WERI-Rb-1 (cell line): Measurements from ENCODE around the gene SIX1.

ENCODE experiments used
- DNase-seq: peaks from one replicate; pipeline ENCODE4 v3.0.0-alpha.2; 2020
- H3K27ac ChIP-seq: fragments of 250-450 bp; sonication (Bioruptor Pico); 2 replicates; pipeline ENCODE4 v1.5.1; 2020; ENCODE audit warnings: mild to moderate bottlenecking, moderate library complexity
- H3K27me3 ChIP-seq: fragments of 250-450 bp; sonication (Bioruptor Pico); 2 replicates; pipeline ENCODE4 v1.5.1; 2021; ENCODE audit warnings: mild to moderate bottlenecking, low read depth, moderate library complexity; ENCODE audit not compliant: insufficient read depth, severe bottlenecking
- H3K36me3 ChIP-seq: fragments of 250-450 bp; sonication (Bioruptor Pico); 2 replicates; pipeline ENCODE4 v1.5.1; 2020; ENCODE audit warnings: mild to moderate bottlenecking, moderate library complexity
- H3K4me3 ChIP-seq: 2 replicates; pipeline ENCODE4 v1.5.1; 2011; ENCODE audit warnings: low read depth, mild to moderate bottlenecking, control low read depth, low read length
- H3K9me3 ChIP-seq: fragments of 250-450 bp; sonication (Bioruptor Pico); 2 replicates; pipeline ENCODE4 v1.5.1; 2021; ENCODE audit warnings: mild to moderate bottlenecking, moderate library complexity; ENCODE audit not compliant: severe bottlenecking
- TF ChIP-seq, protein P1 (sequence below): IDR thresholded peaks from 2 replicates; pipeline ENCODE4 v1.5.1; 2011; ENCODE audit warnings: low read depth, mild to moderate bottlenecking, control low read depth, inconsistent platforms, low read length

The SIX1 gene

GRCh38 chr14:60668431-60669112, 19.3 kb upstream of the SIX1 start:
- no peak for DNase-seq
- Histone ChIP-seq H3K36me3 (no peaks in the 10 kb centered on the region), H3K27me3 (no peaks in the 10 kb centered on the region), H3K9me3 (no peaks in the 10 kb centered on the region), H3K27ac (no peak overlapping the region), H3K4me3 (no peak overlapping the region)
- TF ChIP-seq, protein P1, sequence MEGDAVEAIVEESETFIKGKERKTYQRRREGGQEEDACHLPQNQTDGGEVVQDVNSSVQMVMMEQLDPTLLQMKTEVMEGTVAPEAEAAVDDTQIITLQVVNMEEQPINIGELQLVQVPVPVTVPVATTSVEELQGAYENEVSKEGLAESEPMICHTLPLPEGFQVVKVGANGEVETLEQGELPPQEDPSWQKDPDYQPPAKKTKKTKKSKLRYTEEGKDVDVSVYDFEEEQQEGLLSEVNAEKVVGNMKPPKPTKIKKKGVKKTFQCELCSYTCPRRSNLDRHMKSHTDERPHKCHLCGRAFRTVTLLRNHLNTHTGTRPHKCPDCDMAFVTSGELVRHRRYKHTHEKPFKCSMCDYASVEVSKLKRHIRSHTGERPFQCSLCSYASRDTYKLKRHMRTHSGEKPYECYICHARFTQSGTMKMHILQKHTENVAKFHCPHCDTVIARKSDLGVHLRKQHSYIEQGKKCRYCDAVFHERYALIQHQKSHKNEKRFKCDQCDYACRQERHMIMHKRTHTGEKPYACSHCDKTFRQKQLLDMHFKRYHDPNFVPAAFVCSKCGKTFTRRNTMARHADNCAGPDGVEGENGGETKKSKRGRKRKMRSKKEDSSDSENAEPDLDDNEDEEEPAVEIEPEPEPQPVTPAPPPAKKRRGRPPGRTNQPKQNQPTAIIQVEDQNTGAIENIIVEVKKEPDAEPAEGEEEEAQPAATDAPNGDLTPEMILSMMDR: no peak

DNA sequence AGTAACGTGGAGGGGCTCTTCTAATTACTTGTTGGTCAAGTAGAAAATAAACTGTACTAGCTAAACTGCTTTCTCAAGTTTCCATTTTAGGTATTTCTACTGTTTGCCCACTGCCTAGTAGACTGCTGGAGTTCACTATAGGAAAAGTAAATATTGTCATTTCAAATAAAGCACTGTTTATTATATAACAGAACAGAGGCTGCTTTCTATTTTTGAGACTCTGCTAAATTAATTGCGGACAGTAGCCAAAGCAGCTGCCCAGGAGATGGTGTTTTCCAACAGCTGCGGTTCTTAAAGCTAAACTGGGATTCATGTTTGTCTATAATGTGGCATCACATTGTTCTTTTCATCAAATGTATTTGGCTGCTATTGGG, 15.9 kb upstream of the SIX1 start:
- Histone ChIP-seq H3K27ac (no peak overlapping the region), H3K27me3 (no peaks in the 10 kb centered on the region), H3K4me3 (no peak overlapping the region), H3K9me3 (no peaks in the 10 kb centered on the region), H3K36me3 (no peaks in the 10 kb centered on the region)
- DNase-seq: no peak
- TF ChIP-seq, protein P1: no peak

GRCh38 chr14:60662982-60663381, 13.7 kb upstream of the SIX1 start:
- no peaks in the 10 kb centered on the region for H3K9me3 ChIP-seq
- no peaks in the 10 kb centered on the region for H3K27me3 ChIP-seq

GRCh38 chr14:60661721-60662120, 12.4 kb upstream of the SIX1 start:
- Histone ChIP-seq H3K9me3 (no peaks in the 10 kb centered on the region), H3K4me3 (no peak overlapping the region), H3K36me3 (no peaks in the 10 kb centered on the region), H3K27ac (no peak overlapping the region), H3K27me3 (no peaks in the 10 kb centered on the region)
- no peak for DNase-seq
- TF ChIP-seq, protein P1: no peak

More at GRCh38 chr14:60662982-60663381, 13.7 kb upstream of the SIX1 start:
- H3K27ac ChIP-seq: no peak overlapping the region
- no peak for DNase-seq
- TF ChIP-seq, protein P1: no peak
- H3K36me3 ChIP-seq: no peaks in the 10 kb centered on the region
- H3K4me3 ChIP-seq: no peak overlapping the region

DNA sequence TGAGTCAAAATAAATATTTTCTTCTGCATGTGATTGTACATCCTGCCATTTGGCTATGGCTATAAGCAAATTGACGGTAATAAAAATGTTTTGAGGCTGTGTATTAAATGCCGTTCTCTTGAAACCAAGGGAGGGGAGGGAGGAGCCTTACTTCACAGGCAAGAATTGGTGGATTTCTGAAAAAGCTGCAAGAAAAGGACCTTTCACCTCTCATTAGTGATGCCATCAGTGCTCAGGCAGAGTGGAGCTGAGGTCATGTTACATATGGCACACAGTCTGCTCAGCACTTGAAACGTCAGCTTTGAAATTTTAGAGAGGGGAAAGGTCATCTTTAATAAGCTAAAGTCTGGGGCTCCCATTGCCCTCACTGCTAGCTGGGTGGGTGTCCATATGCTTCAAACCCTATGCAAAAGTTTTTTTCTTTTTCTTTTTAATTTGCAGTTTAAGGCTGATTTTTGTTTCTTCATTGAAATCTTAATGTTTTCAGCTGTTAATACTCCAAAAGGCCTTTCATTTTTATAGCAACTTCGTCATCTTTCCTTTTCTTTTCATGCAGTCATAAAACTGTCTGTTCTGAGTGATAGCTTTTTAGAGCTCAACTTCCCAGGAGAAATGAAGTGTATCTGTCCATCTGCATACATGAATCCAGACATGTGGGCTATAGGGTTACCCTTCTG, 9.8 kb upstream of the SIX1 start:
- TF ChIP-seq, protein P1: no peak
- no peak for DNase-seq
- Histone ChIP-seq H3K36me3 (no peaks in the 10 kb centered on the region), H3K4me3 (no peak overlapping the region), H3K9me3 (no peaks in the 10 kb centered on the region), H3K27me3 (peaks cover under 1% of the 10 kb centered on the region), H3K27ac (no peak overlapping the region)

- Histone ChIP-seq H3K27me3 (peaks cover 9% of the 10 kb centered on the region), H3K4me3 (no peak overlapping the region), H3K9me3 (no peaks in the 10 kb centered on the region), H3K27ac (no peak overlapping the region), H3K36me3 (no peaks in the 10 kb centered on the region)
- TF ChIP-seq, protein P1: no peak
- no peak for DNase-seq
Observed at GRCh38 chr14:60658211-60658690, 9.0 kb upstream of the SIX1 start.
